HG02678 (cell line): ENCODE measurements around the gene CCDC178.
A peak's percentile ranks its signal among the peaks of the same experiment; 100 is the strongest.
"Not testable (repeated sequence)": the region's sequence is repeated elsewhere in the genome, so short reads cannot be mapped to it uniquely, and the experiment has no call there.

Source experiments
- ATAC-seq: cut with Tn5 transposase; IDR thresholded peaks from one replicate; pipeline ENCODE4 v1.9.1; 2021; ENCODE audit warnings: mild to moderate bottlenecking, moderate library complexity; ENCODE audit not compliant: unreplicated experiment

Gene CCDC178

DNA sequence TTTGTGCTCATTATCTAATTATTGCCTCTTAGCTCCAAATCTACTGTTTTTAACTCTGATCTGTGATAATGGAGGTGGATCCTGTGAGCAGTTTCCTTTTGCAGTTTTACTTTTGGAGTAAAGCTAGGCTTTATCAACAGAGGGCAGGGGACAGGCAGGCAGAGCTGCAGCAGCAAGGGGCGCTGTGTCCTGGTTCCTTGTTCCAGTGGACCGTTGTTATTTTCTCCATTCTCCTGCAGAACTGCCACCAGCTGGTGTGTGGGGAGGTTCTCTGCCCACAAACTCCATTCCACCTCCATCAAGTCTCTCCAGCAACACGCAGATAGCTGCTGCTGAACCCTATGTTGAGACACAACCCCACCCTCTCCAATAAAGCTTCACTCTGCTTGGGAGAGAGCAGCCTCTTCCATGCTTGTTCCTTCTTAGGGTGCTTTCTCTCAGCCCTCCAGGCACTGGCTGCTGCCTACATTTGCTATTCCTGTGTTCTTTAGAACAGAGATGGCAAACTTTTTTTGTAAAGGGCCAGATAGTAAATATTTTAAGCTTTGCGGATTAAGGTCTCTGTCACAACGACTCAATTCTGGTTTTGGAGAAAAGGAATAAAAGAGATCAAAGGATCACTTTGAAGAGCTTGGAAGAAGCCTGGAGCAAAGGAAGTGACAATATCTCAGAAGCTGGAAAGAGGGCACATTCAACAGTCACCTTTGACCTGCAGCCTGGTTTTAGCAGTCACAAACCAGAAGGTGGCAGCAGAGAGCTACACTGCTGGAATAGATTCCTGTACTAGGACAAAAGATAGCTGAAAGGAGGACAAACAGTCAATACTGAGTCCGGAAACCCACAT lies 208.8 kb downstream of the CCDC178 start:
- peak; percentile 94 for ATAC-seq

DNA sequence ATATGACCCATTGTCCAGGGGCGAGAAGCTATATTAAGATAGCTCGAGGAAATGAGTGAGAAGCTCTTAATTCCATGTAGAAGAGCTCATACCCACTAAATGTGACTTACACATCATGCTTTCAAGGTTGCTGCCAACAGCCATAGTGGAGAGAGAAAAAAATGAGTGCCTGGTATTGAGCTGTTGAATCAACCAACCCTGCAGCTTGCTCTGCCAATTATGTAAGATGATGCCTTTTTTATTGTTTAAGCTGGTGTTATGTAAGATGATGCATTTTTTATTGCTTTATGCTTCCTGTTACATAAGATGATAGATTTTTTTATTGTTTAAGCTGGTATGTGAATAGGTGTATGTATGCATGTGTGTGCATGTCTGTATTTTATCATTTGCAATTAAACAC lies 228.2 kb downstream of the CCDC178 start:
- no peak for ATAC-seq

DNA sequence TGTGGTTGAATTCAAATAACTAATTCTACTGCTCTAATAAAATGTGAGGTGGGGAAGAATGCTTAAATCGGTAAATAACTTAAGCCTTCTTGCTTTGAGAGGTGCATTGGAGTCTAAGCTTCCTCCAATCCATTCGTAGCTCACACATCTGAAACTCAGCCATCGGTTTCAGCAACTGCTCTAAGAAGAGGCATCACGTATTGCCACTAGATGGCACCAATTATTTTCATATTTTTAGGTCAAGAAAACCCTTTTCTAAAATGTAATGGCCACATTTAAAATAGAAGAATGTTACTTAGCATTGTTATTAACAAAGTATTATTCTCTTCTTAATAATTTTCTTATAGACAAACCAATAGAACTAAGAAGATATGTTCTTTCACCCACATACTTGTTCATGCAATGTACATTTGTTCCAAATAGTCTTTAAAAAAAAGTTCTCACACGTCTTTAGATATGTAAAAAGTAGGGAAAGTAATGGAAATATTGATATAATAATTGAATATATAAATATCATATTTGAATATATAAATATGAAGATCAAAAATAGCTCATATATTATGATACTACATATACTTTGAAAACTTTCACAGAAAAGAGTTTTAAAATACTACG lies 229.8 kb downstream of the CCDC178 start:
- no peak for ATAC-seq

DNA sequence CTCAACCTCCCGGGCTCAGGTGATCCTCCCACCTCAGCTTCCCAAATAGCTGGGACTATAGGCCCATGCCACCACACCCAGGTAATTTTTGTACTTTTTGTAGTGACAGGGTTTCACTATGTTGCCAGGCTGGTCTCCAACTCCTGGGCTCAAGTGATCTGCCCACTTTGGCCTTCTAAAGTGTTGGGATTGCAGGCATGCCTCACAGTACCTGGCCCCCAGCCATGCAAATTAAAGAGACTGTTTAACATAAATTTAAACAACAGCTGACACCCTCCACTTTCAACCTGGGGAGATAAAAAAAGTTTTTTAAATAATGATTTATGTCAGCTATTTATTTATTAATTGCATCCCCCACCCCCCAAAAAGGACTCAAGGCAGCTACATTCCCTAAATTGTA lies 234.7 kb downstream of the CCDC178 start:
- no peak for ATAC-seq

DNA sequence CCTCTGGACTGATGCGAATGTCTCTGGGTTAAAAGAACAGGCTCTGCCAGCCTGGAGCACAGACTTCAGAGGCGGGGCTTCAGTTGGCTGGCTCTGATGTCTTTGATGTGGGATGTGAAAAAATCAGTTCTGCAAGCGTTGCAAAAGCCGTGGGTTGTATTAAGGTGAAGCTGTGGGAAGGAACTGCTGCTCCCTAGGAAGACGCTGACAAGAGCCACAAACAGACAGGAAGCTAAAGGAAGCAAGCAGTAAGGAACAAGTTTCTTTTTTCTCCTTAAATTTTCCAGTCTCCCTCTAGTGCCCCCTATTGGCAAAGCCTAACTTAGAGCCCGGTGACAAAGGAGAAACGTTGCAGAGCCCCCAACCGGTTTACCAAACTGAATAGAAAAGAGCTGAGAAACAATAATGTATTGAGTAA lies 239.0 kb downstream of the CCDC178 start:
- ATAC-seq, result no peak

DNA sequence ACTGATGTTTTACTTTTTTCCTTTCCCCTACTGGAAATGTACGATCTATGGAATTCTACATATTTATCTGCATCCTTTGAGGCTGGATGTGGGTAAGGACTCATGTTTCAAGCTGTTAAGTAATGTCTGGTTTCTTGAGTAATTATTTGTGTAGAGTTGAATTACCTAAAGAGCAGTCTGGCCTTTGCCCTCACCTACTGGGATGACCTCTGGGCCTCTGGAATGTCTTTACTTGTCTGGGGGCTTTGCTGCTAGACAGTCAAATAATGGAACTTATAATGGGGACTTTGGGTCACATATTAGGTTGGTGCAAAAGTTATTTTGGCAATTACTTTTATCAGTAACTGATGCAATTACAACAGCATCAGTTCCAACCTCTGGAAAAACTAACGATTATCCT lies 244.7 kb downstream of the CCDC178 start:
- ATAC-seq, result no peak

DNA sequence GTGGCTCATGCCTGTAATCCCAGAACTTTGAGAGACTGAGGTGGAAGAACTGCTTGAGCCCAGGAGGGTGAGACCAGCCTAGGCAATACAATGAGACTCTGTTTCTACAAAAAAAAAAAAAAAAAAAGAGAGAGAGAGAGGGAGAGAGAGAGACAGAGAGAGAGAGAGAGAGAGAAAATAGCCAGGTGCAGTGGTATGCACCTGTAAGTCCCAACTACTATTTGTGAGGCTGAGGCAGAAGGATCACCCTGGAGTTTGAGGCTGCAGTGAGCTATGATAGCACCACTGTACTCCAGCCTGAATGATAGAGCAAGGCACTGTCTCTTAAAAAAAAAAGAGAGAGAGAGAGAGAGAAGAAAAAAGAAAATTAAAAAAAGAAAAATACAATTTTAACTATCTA lies 245.7 kb downstream of the CCDC178 start:
- ATAC-seq, result no peak

DNA sequence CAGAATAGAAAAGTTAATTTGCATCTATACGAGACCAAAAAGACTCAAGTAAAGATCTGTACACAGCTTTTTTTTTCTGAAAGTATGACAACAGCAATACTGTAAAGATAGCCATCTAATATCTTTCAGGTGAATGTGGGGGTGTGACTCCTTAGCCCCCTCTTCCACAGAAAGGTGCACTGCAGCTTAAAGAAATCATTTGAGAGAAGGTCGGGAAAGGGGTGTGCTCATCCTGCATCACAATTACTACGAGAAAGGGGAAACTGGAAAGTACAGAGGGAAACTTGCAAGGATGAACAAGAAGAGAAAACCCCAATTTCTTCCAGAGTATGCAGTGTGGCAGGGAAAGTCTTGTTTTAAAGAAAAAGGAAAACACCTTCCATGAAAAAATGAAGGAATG lies 255.6 kb downstream of the CCDC178 start:
- ATAC-seq, result no peak

DNA sequence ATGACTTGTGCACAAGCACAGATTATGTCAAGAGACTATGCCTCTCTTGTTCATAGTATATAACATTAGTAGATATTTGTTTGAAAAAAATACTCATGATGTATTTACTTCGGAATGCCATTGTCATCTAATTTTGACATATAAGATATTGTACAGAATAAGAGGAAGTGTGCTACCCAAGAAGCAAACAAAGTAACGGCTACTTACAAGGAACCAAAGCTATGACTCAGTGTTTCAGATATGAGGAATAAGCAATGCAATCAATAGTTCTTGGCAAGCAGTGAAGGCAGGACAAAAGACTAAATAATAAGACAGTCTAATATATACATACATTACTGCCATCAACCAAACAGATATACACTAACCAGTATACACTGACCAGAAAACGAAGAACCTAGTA lies 256.3 kb downstream of the CCDC178 start:
- ATAC-seq, result no peak

DNA sequence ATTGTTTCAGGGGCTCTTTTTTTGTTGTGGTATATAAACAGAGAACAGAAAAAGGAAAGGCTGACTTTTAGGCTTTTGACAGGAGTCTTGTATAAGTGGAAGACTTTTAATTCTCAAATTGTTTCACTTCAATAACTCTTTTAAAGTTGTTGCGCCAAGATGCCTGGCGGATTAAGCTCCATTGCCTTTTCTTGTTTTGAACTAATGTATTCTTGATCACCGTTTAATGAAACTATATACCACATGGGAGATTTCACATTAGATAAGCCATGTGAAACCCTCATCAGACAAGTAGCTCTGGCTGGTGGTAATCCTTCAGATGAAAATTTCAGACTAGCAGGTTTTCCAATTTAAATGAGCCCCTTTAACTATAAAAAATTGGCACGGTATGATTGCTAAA lies 257.4 kb downstream of the CCDC178 start:
- no peak for ATAC-seq

DNA sequence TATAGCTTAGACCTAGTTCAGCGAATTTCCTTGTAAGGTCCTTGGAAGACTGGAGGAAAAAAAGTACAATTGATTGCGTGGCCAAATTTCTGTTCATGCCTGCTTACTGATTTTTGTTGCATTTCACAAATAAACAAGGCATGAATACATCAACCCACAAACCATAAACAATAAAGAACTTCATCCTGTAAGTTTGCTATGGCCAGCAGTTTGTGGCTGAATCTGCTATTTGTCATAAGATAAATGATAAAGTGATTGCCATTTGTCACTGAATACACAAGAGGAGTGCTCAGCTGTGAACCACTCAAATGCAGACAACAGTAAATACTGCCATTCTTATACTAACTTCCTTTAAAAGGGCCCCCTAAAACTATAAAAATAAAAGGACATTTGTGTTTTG lies 259.5 kb downstream of the CCDC178 start:
- no peak for ATAC-seq

DNA sequence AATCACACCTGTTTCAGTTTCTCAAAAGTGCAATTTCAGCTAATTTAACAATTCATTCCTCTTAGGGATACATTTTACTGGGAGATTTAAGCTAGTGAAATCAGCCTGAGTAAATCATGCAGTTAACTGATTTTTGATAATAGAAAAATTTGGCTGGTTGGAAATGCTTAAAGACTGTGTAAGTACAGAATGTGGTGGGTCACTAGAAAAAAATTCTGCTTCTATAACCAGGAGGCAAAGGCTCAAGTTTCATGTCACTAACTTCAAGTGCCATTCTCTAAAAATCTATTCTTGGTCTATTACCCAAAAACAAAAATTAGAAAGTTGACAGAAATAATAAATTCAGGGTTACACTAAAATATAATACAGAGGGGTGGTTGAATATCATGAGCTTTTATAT lies 271.3 kb downstream of the CCDC178 start:
- no peak for ATAC-seq

DNA sequence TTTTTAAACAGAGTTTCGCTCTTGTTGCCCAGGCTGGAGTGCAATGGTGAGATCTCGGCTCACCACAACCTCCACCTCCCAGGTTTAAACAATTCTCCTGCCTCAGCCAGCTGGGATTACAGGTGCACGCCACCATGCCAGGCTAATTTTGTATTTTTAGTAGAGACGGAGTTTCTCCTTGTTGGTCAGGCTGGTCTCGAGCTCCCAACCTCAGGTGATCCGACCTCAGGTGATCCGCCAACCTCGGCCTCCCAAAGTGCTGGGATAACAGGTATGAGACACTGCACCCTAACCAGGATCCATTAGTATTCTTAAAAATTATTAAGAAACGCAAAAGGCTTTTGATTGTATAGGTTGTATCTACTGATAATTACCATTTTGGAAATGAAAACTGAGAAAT lies 276.4 kb downstream of the CCDC178 start:
- ATAC-seq, result not testable (repeated sequence)

DNA sequence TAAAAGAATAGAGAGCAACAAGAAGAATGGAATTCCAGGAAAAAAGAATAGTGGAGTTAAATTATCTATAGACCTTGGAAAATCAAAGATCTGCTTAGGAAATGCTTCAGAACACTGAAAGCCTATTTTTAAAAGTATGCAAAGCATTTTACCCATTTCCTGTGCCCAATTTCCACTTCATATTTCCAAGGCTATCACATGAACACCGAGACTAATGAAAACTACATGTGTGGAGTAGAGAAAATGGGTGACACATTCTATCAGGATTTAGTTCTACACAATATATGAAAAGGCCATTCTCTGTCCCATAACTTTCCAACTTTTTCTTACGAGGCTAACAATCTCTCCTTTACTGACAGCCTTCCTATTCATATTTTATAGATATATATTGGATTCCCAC lies 279.4 kb downstream of the CCDC178 start:
- ATAC-seq, result no peak

DNA sequence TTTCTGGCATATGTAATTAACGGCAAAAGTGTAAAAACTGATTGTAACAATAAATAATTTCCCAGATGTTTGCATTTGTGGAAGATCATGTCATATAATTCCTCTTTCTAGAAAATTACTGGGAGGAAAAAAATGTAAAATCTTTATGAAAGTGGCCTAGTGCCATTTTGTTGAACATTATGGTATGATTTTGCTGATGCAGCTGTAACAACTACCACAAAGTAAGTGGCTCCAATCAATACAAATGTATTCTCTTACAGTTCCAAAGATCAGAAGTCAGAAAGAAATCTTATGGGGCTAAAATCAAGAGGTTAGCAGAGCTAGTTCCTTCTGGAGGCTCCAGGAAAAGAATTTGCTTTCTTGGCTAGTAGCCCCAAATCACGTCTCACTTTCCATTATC lies 281.4 kb downstream of the CCDC178 start:
- ATAC-seq, result no peak

DNA sequence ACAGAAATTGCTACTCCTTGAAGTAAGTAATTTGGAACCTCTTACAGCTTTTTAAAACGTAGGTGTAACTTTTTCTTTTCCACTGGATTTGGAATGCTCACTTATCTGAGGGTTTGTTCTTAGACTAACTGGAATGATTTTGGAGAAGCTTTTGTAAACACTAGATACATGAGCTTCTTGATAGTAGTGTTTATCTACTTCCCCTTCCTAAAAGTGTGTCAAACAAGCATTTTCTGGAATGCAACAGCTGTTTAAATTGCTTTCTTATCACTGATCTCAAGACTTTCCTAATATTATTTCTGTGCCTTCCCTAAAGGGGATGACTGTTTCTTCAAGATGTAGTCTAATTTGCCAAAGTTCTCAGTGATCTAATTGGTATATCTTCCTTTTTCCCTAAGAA lies 282.6 kb downstream of the CCDC178 start:
- ATAC-seq, result no peak

DNA sequence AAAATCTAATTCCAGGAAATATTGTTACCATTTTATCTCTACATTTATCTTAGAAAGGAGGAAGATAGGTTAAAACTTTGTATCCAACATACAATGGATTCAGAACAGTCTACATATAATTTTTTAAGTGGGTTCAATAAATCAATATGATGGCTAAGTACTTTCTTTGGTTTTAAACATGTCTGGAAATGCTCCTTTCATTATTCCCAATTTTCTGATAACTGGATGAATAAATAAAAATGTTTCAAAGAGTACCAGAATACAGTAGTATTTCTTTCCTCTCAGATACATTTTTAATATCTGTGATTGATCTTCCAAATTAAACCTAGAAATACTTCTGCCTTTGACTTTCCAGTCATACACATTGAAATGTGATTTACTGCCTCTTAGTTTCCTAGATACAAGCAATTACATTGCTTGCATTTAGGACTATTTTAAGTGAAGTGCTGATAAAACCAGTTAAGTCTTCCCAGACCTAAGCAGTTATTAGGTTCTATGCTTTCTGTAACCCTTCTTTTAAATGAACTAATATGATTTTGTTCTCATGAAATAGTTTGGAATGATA lies 283.5 kb downstream of the CCDC178 start:
- ATAC-seq, result no peak

DNA sequence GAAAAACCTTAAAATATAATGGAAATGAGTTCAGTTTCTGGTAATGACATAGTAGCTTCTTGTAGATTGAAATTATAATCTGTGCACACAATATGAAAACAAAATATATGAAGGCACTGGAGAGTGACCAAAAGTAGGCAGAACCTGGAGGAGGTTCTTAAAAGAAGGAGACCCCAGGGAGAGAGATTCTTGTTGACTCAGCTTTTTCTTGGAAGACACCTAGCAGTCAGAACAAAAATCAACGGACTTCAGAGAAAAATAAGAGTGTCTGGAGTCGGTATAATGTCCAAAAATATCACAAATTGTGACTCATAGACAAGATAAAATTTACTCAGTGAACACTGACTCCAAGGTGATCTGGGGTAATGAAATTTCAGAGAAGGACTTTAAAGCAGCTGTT lies 286.5 kb downstream of the CCDC178 start:
- no peak for ATAC-seq

DNA sequence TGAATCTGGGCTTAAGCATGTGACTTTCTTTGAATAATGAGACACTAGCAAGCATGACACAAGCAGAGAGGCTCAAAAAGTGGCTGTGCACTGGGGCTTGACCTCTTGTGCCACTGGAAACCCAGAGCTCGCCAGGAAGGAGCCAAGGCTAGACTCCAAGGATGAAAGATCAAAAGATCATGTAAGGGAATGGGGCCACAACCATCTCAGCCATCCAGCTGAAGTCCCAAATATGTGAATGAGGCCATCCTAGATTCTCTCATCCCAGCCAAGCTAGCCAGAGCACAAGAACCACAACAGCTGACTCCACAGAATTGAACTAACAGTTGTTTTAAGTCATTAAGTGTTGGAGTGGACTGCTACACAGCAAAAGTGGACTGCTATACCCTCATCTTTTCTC lies 288.1 kb downstream of the CCDC178 start:
- ATAC-seq, result no peak

DNA sequence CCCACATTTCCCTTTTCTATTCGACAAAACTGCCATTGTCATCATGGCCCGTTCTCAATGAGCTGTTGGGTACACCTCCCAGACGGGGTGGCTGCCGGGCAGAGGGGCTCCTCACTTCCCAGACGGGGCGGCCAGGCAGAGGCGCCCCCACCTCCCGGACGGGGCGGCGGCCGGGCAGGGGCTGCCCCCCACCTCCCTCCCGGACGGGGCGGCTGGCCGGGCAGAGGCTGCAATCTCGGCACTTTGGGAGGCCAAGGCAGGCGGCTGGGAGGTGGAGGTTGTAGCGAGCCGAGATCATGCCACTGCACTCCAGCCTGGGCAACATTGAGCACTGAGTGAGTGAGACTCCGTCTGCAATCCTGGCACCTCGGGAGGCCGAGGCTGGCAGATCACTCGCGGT lies 292.7 kb downstream of the CCDC178 start:
- ATAC-seq, result not testable (repeated sequence)

DNA sequence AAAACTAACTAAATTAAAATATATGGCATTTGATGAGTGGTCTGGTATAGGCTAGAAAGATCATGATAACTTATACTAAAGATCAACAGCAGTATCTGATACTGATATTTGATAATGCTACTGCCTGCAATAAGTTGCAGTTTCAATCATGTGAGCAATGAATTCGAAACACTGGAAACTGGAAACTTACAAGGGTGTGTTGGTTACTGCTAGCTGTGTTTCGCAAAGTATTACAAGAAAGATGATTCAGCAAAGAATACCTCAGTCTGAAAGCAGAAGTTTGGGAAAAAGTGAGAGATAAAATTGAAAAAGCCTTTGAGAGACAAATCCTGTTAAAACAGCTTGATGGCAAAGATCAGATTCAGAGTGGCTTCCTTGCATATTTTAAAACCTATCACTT lies 294.5 kb downstream of the CCDC178 start:
- ATAC-seq, result no peak

DNA sequence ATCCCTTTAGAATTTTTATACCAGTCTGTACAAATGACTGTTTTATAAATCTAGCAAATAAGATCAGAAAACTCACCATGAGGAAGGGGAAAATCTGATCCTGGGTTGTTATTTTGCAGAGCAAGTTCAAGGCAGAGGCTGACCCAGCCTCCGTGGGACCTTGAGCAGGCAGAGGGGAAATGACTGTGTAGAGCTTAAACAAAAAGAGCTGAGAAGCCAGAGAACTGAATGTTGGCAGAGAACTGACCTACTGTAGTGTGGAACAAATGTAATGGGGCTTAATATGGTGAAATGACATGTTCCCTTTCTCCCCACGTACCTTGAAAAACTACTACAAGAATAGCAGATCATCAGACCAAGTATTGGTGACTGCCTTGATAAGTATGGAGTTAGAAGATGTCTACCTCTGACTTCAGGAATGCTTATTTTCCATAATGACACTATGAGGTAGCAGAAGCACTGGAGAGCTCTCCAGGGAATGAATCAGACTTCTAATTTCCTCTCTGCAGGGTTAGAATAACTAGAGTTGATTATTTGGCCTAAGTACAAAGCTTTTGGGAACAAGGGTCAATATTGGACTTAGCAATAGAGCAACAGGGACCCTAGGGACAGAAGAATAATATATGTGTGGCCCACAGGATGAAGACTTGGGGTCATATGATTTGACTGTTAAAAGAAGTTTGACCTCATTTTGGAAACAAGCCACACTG lies 304.4 kb downstream of the CCDC178 start:
- ATAC-seq, result no peak
